C4-2B (cell line): ENCODE results near the gene TAF11.
"Not testable (repeated sequence)": the region's sequence is repeated elsewhere in the genome, so short reads cannot be mapped to it uniquely, and the experiment has no call there.

Experiments used
- H3K27ac ChIP-seq: fragments of 450-650 bp; 2 replicates; pipeline ENCODE4 v1.5.1; 2017
- CTCF ChIP-seq: fragments of 450-650 bp; conservative IDR thresholded peaks from 2 replicates; pipeline ENCODE4 v1.5.1; 2017; ENCODE audit warnings: mild to moderate bottlenecking
- ZFX ChIP-seq: fragments of 450-650 bp; IDR thresholded peaks from 2 replicates; pipeline ENCODE4 v1.6.1; 2017

The TAF11 gene

GRCh38 chr6:34887753-34888513 is at the start of gene TAF11:
Gene TAF11 (minus strand): TSS chr6:34888042. CDS start chr6:34887957, 85 bp downstream.
- peak; percentile 41; the same call in 1 of the 2 replicates for TF ChIP-seq ZFX
- no peak for TF ChIP-seq CTCF
- H3K27ac ChIP-seq: peak within 1 kb of the TSS; percentile 78

GRCh38 chr6:34934516-34934915 is 46.7 kb upstream of the TAF11 start:
- TF ChIP-seq CTCF (no peak), ZFX (no peak)
- no peak overlapping the region for H3K27ac ChIP-seq

GRCh38 chr6:34932202-34932601 is 44.4 kb upstream of the TAF11 start:
- H3K27ac ChIP-seq: not testable (repeated sequence)

- no peak overlapping the region for H3K27ac ChIP-seq
- no peak for TF ChIP-seq ZFX
- TF ChIP-seq CTCF: no peak
Observed at GRCh38 chr6:34930221-34930620, 42.4 kb upstream of the TAF11 start.

GRCh38 chr6:34929241-34929978 is 41.6 kb upstream of the TAF11 start:
- no peak for TF ChIP-seq ZFX
- TF ChIP-seq CTCF: no peak
- H3K27ac ChIP-seq: no peak overlapping the region

- TF ChIP-seq CTCF (no peak), ZFX (no peak)
- H3K27ac ChIP-seq: no peak overlapping the region
Observed at GRCh38 chr6:34928695-34929094, 40.9 kb upstream of the TAF11 start.

GRCh38 chr6:34928220-34928619 is 40.4 kb upstream of the TAF11 start:
- TF ChIP-seq ZFX (no peak), CTCF (no peak)
- no peak overlapping the region for H3K27ac ChIP-seq
